Measurements from ENCODE around the gene NEDD4.
"Not testable (repeated sequence)": the region's sequence is repeated elsewhere in the genome, so short reads cannot be mapped to it uniquely, and the experiment has no call there.

Gene NEDD4

GRCh38 chr15:55965091-55965490 lies 28.3 kb downstream of the NEDD4 start:
- no peaks in the 10 kb centered on the region for H3K9me3 ChIP-seq (ENCODE audit: control insufficient read depth in 1 of 2, low read length in 2 of 2)
- H3K27ac ChIP-seq (ENCODE audit: low read depth, low read length): no peak overlapping the region
- peaks cover 5 to 7% of the 10 kb centered on the region in 2 donors for H3K4me1 ChIP-seq (ENCODE audit: control insufficient read depth in 1 of 2, insufficient read depth in 2 of 2, low read length in 2 of 2)
- no peak overlapping the region for H3K9ac ChIP-seq (ENCODE audit: low read depth in 1 of 2, low read length in 2 of 2)
- H3K36me3 ChIP-seq (ENCODE audit: control insufficient read depth in 1 of 2, insufficient read depth in 2 of 2, low read length in 2 of 2): peaks cover 0 to 4% of the 10 kb centered on the region in 2 donors
- no peak overlapping the region for H3K4me3 ChIP-seq (ENCODE audit: low read depth in 1 of 2, low read length in 2 of 2)
- no peaks in the 10 kb centered on the region for H3K27me3 ChIP-seq (ENCODE audit: control insufficient read depth in 1 of 2, insufficient read depth in 2 of 2, low read length in 2 of 2)

GRCh38 chr15:55960946-55961345 lies 32.5 kb downstream of the NEDD4 start:
- Histone ChIP-seq H3K27me3 (ENCODE audit: control insufficient read depth in 1 of 2, insufficient read depth in 2 of 2, low read length in 2 of 2) (no peaks in the 10 kb centered on the region), H3K36me3 (ENCODE audit: control insufficient read depth in 1 of 2, insufficient read depth in 2 of 2, low read length in 2 of 2) (peaks cover 0 to 4% of the 10 kb centered on the region in 2 donors), H3K9ac (ENCODE audit: low read depth in 1 of 2, low read length in 2 of 2) (no peak overlapping the region), H3K27ac (ENCODE audit: low read depth, low read length) (no peak overlapping the region), H3K4me3 (ENCODE audit: low read depth in 1 of 2, low read length in 2 of 2) (no peak overlapping the region), H3K9me3 (ENCODE audit: control insufficient read depth in 1 of 2, low read length in 2 of 2) (no peaks in the 10 kb centered on the region), H3K4me1 (ENCODE audit: control insufficient read depth in 1 of 2, insufficient read depth in 2 of 2, low read length in 2 of 2) (peaks cover 7 to 9% of the 10 kb centered on the region in 2 donors)

- H3K9ac ChIP-seq (ENCODE audit: low read depth in 1 of 2, low read length in 2 of 2): no peak overlapping the region
- no peaks in the 10 kb centered on the region for H3K36me3 ChIP-seq (ENCODE audit: control insufficient read depth in 1 of 2, insufficient read depth in 2 of 2, low read length in 2 of 2)
- H3K27me3 ChIP-seq (ENCODE audit: control insufficient read depth in 1 of 2, insufficient read depth in 2 of 2, low read length in 2 of 2): no peaks in the 10 kb centered on the region
- no peak overlapping the region for H3K4me3 ChIP-seq (ENCODE audit: low read depth in 1 of 2, low read length in 2 of 2)
- peaks cover 9 to 11% of the 10 kb centered on the region in 2 donors for H3K4me1 ChIP-seq (ENCODE audit: control insufficient read depth in 1 of 2, insufficient read depth in 2 of 2, low read length in 2 of 2)
- H3K27ac ChIP-seq (ENCODE audit: low read depth, low read length): no peak overlapping the region
- no peaks in the 10 kb centered on the region for H3K9me3 ChIP-seq (ENCODE audit: control insufficient read depth in 1 of 2, low read length in 2 of 2)
These were observed 33.5 kb downstream of the NEDD4 start for GRCh38 chr15:55959744-55960447.

- no peak overlapping the region for H3K27ac ChIP-seq (ENCODE audit: low read depth, low read length)
- H3K9me3 ChIP-seq (ENCODE audit: control insufficient read depth in 1 of 2, low read length in 2 of 2): no peaks in the 10 kb centered on the region
- H3K27me3 ChIP-seq (ENCODE audit: control insufficient read depth in 1 of 2, insufficient read depth in 2 of 2, low read length in 2 of 2): no peaks in the 10 kb centered on the region
- no peak overlapping the region for H3K9ac ChIP-seq (ENCODE audit: low read depth in 1 of 2, low read length in 2 of 2)
- H3K4me1 ChIP-seq (ENCODE audit: control insufficient read depth in 1 of 2, insufficient read depth in 2 of 2, low read length in 2 of 2): peaks cover 9 to 15% of the 10 kb centered on the region in 2 donors
- no peaks in the 10 kb centered on the region for H3K36me3 ChIP-seq (ENCODE audit: control insufficient read depth in 1 of 2, insufficient read depth in 2 of 2, low read length in 2 of 2)
- no peak overlapping the region for H3K4me3 ChIP-seq (ENCODE audit: low read depth in 1 of 2, low read length in 2 of 2)
These were observed 35.1 kb downstream of the NEDD4 start for GRCh38 chr15:55958349-55958748.

GRCh38 chr15:55954862-55955605 lies 38.4 kb downstream of the NEDD4 start:
- Histone ChIP-seq H3K4me1 (ENCODE audit: control insufficient read depth in 1 of 2, insufficient read depth in 2 of 2, low read length in 2 of 2) (peaks cover 4 to 10% of the 10 kb centered on the region in 2 donors), H3K27ac (ENCODE audit: low read depth, low read length) (no peak overlapping the region), H3K4me3 (ENCODE audit: low read depth in 1 of 2, low read length in 2 of 2) (no peak overlapping the region), H3K9ac (ENCODE audit: low read depth in 1 of 2, low read length in 2 of 2) (no peak overlapping the region), H3K9me3 (ENCODE audit: control insufficient read depth in 1 of 2, low read length in 2 of 2) (no peaks in the 10 kb centered on the region), H3K27me3 (ENCODE audit: control insufficient read depth in 1 of 2, insufficient read depth in 2 of 2, low read length in 2 of 2) (no peaks in the 10 kb centered on the region), H3K36me3 (ENCODE audit: control insufficient read depth in 1 of 2, insufficient read depth in 2 of 2, low read length in 2 of 2) (no peaks in the 10 kb centered on the region)

GRCh38 chr15:55952501-55953274 lies 40.7 kb downstream of the NEDD4 start:
- Histone ChIP-seq H3K4me3 (ENCODE audit: low read depth in 1 of 2, low read length in 2 of 2) (peak overlapping the region in 1 of 2 donors; percentile 37), H3K4me1 (ENCODE audit: control insufficient read depth in 1 of 2, insufficient read depth in 2 of 2, low read length in 2 of 2) (peaks cover 0 to 10% of the 10 kb centered on the region in 2 donors)
- H3K36me3 ChIP-seq (ENCODE audit: control insufficient read depth in 1 of 2, insufficient read depth in 2 of 2, low read length in 2 of 2); H3K27me3 ChIP-seq (ENCODE audit: control insufficient read depth in 1 of 2, insufficient read depth in 2 of 2, low read length in 2 of 2); H3K9me3 ChIP-seq (ENCODE audit: control insufficient read depth in 1 of 2, low read length in 2 of 2); H3K9ac ChIP-seq (ENCODE audit: low read depth in 1 of 2, low read length in 2 of 2); H3K27ac ChIP-seq (ENCODE audit: low read depth, low read length): not testable (repeated sequence)

- H3K4me3 ChIP-seq (ENCODE audit: low read depth in 1 of 2, low read length in 2 of 2); H3K27me3 ChIP-seq (ENCODE audit: control insufficient read depth in 1 of 2, insufficient read depth in 2 of 2, low read length in 2 of 2); H3K4me1 ChIP-seq (ENCODE audit: control insufficient read depth in 1 of 2, insufficient read depth in 2 of 2, low read length in 2 of 2); H3K9me3 ChIP-seq (ENCODE audit: control insufficient read depth in 1 of 2, low read length in 2 of 2); H3K9ac ChIP-seq (ENCODE audit: low read depth in 1 of 2, low read length in 2 of 2); H3K27ac ChIP-seq (ENCODE audit: low read depth, low read length); H3K36me3 ChIP-seq (ENCODE audit: control insufficient read depth in 1 of 2, insufficient read depth in 2 of 2, low read length in 2 of 2): not testable (repeated sequence)
These were observed 48.8 kb downstream of the NEDD4 start for GRCh38 chr15:55944606-55945005.

- Histone ChIP-seq H3K27ac (ENCODE audit: low read depth, low read length) (no peak overlapping the region), H3K9ac (ENCODE audit: low read depth in 1 of 2, low read length in 2 of 2) (no peak overlapping the region)
These were observed 51.1 kb downstream of the NEDD4 start for GRCh38 chr15:55942332-55942731.

GRCh38 chr15:55937040-55937439 lies 56.4 kb downstream of the NEDD4 start:
- no peaks in the 10 kb centered on the region for H3K4me1 ChIP-seq (ENCODE audit: control insufficient read depth in 1 of 2, insufficient read depth in 2 of 2, low read length in 2 of 2)
- H3K4me3 ChIP-seq (ENCODE audit: low read depth in 1 of 2, low read length in 2 of 2): no peak overlapping the region
- no peaks in the 10 kb centered on the region for H3K36me3 ChIP-seq (ENCODE audit: control insufficient read depth in 1 of 2, insufficient read depth in 2 of 2, low read length in 2 of 2)
- H3K27me3 ChIP-seq (ENCODE audit: control insufficient read depth in 1 of 2, insufficient read depth in 2 of 2, low read length in 2 of 2): no peaks in the 10 kb centered on the region
- H3K9me3 ChIP-seq (ENCODE audit: control insufficient read depth in 1 of 2, low read length in 2 of 2): peaks cover 0 to 8% of the 10 kb centered on the region in 2 donors
- H3K9ac ChIP-seq (ENCODE audit: low read depth in 1 of 2, low read length in 2 of 2): no peak overlapping the region
- H3K27ac ChIP-seq (ENCODE audit: low read depth, low read length): no peak overlapping the region

More at GRCh38 chr15:55942332-55942731, 51.1 kb downstream of the NEDD4 start:
- no peaks in the 10 kb centered on the region for H3K4me1 ChIP-seq (ENCODE audit: control insufficient read depth in 1 of 2, insufficient read depth in 2 of 2, low read length in 2 of 2)
- H3K9me3 ChIP-seq (ENCODE audit: control insufficient read depth in 1 of 2, low read length in 2 of 2): peaks cover 4 to 8% of the 10 kb centered on the region in 2 donors
- H3K27me3 ChIP-seq (ENCODE audit: control insufficient read depth in 1 of 2, insufficient read depth in 2 of 2, low read length in 2 of 2): no peaks in the 10 kb centered on the region
- no peak overlapping the region for H3K4me3 ChIP-seq (ENCODE audit: low read depth in 1 of 2, low read length in 2 of 2)
- H3K36me3 ChIP-seq (ENCODE audit: control insufficient read depth in 1 of 2, insufficient read depth in 2 of 2, low read length in 2 of 2): peaks cover 0 to 4% of the 10 kb centered on the region in 2 donors

- no peak overlapping the region for H3K4me3 ChIP-seq (ENCODE audit: low read depth in 1 of 2, low read length in 2 of 2)
- H3K27ac ChIP-seq (ENCODE audit: low read depth, low read length): no peak overlapping the region
- no peaks in the 10 kb centered on the region for H3K4me1 ChIP-seq (ENCODE audit: control insufficient read depth in 1 of 2, insufficient read depth in 2 of 2, low read length in 2 of 2)
- no peaks in the 10 kb centered on the region for H3K36me3 ChIP-seq (ENCODE audit: control insufficient read depth in 1 of 2, insufficient read depth in 2 of 2, low read length in 2 of 2)
- H3K9ac ChIP-seq (ENCODE audit: low read depth in 1 of 2, low read length in 2 of 2): no peak overlapping the region
- H3K27me3 ChIP-seq (ENCODE audit: control insufficient read depth in 1 of 2, insufficient read depth in 2 of 2, low read length in 2 of 2): no peaks in the 10 kb centered on the region
- no peaks in the 10 kb centered on the region for H3K9me3 ChIP-seq (ENCODE audit: control insufficient read depth in 1 of 2, low read length in 2 of 2)
These were observed 64.5 kb downstream of the NEDD4 start for GRCh38 chr15:55928955-55929354.
